Coronary artery (tissue), 2 donors: ENCODE results near the gene CORT.
"Not testable (repeated sequence)": the region's sequence is repeated elsewhere in the genome, so short reads cannot be mapped to it uniquely, and the experiment has no call there.

Experiments
- DNase-seq: peaks from one replicate; pipeline ENCODE4 v3.0.0-alpha.2; 2017; ENCODE audit warnings: low spot score
- H3K27ac ChIP-seq, 2 donors: fragments of 200-600 bp; sonication (generic); one replicate each; pipeline ENCODE4 v1.5.1; 2016 to 2019
- H3K4me3 ChIP-seq: fragments of 200-600 bp; sonication (generic); 2 replicates; pipeline ENCODE4 v1.5.1; 2016; ENCODE audit warnings: mild to moderate bottlenecking, moderate library complexity
- CTCF ChIP-seq: fragments of 200-600 bp; sonication (generic); IDR thresholded peaks from one replicate; pipeline ENCODE4 v1.5.1; 2019; ENCODE audit warnings: antibody characterized with exemption

Gene CORT

GRCh38 chr1:10421637-10422036, 28.2 kb upstream of the CORT start:
- Histone ChIP-seq H3K27ac (no peak overlapping the region), H3K4me3 (no peak overlapping the region)
- DNase-seq, result no peak
- no peak for TF ChIP-seq CTCF

GRCh38 chr1:10424034-10424433, 25.8 kb upstream of the CORT start:
- Histone ChIP-seq H3K4me3 (no peak overlapping the region), H3K27ac (no peak overlapping the region)
- no peak for DNase-seq
- no peak for TF ChIP-seq CTCF

- no peak for DNase-seq
- H3K4me3 ChIP-seq, result no peak overlapping the region
- H3K27ac ChIP-seq, result no peak overlapping the region
- no peak for TF ChIP-seq CTCF
Observed at GRCh38 chr1:10424651-10425050, 25.2 kb upstream of the CORT start.

- DNase-seq, H3K4me3 ChIP-seq, H3K27ac ChIP-seq: not testable (repeated sequence)
Observed at GRCh38 chr1:10425826-10426534, 23.9 kb upstream of the CORT start.

- DNase-seq, H3K4me3 ChIP-seq, H3K27ac ChIP-seq: not testable (repeated sequence)
Observed at GRCh38 chr1:10426535-10426848, 23.3 kb upstream of the CORT start.

- TF ChIP-seq CTCF, result no peak
- DNase-seq, result no peak
- no peak overlapping the region for H3K4me3 ChIP-seq
- H3K27ac ChIP-seq, result no peak overlapping the region
Observed at GRCh38 chr1:10428984-10429383, 20.8 kb upstream of the CORT start.

GRCh38 chr1:10429868-10430215, 20.0 kb upstream of the CORT start:
- H3K27ac ChIP-seq, result peak overlapping the region in 1 of 2 donors; percentile 79
- TF ChIP-seq CTCF, result no peak
- no peak for DNase-seq
- peak overlapping the region; percentile 82 for H3K4me3 ChIP-seq

GRCh38 chr1:10430216-10431069, 19.4 kb upstream of the CORT start, which contains the start of gene CENPS:
CENPS (plus strand) TSS chr1:10430433; CDS start chr1:10430518, 85 bp downstream.
- DNase-seq, result peak; percentile 89
- Histone ChIP-seq H3K27ac (peak within 1 kb of the TSS; percentile 24 to 79), H3K4me3 (peak within 1 kb of the TSS; percentile 82)
- peak; percentile 96 for TF ChIP-seq CTCF
